Pons (tissue), 1 donor: ENCODE data around the gene TMEM225.
A peak's percentile ranks its signal among the peaks of the same experiment; 100 is the strongest.
"Not testable (repeated sequence)": the region's sequence is repeated elsewhere in the genome, so short reads cannot be mapped to it uniquely, and the experiment has no call there.

Experiments
- DNase-seq: peaks from one replicate; pipeline ENCODE4 v3.0.0-alpha.2; 2016; ENCODE audit warnings: low spot score

The TMEM225 gene

DNA sequence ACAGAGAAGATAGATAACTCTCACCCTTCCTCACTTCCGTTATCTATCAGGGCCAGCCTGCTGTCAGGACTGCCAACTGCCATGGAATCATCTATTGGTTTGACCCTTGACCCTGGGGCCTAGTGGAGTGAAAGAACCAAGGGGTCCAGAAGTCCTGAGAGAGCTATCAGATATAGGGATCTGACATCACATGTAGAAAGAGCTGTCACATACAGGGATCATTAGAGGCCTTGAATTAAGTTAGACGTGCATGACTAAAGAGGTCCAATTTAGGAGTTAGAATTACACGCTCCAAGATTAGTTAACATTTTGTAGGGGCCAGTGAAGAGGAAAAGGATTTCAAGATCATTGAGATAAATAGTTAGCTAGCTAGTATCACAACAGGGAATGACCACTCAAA, at the start of gene TMEM225:
TSS of gene TMEM225 (minus strand) at position 101 of the 400 bp plus-strand sequence. CDS start 245 bp downstream, outside the sequence.
- DNase-seq, result no peak

- DNase-seq, result no peak
Measured at GRCh38 chr11:123924027-123924426, 38.6 kb upstream of the TMEM225 start.

DNA sequence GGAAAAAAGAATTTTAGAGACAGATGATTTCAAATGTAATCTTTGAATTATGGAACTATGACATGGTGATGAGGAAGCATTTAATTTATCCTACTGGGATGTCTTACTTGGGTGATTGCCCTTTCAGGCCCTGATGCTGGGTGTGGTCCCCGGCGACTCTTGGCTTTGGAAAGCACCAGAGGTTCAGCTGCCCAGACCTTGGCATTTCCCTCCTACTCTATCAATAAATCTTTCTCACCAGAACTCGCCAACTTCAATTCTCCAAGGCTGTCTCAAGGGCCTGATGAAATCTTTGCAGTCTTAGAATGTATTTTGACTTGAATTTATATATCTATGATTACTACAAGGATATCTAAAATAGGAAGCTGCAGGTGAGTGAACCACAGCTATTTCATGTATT, 35.5 kb upstream of the TMEM225 start:
- no peak for DNase-seq

DNA sequence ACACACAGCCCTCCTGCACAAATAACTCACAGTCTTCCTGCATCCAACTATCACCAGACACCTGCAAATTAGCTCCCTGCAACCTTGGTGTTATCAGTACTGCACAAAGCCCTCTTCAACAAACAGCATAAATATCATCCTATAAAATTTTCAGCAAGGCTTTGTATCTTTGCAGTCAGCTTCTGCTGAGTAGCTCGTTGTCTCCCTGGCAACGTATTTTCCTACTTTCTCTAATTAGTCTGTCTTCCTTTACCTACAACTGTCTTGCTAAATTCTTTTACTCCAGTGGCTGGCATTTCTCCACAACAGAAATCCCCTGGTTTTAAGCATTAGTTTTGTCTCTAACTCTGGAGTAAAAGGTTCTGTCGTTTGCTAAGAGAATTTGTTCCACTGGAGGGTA, 20.4 kb upstream of the TMEM225 start:
- DNase-seq, result no peak

GRCh38 chr11:123904932-123905331, 19.5 kb upstream of the TMEM225 start:
- DNase-seq, result no peak

- DNase-seq, result no peak
Measured at GRCh38 chr11:123903932-123904331, 18.5 kb upstream of the TMEM225 start.

DNA sequence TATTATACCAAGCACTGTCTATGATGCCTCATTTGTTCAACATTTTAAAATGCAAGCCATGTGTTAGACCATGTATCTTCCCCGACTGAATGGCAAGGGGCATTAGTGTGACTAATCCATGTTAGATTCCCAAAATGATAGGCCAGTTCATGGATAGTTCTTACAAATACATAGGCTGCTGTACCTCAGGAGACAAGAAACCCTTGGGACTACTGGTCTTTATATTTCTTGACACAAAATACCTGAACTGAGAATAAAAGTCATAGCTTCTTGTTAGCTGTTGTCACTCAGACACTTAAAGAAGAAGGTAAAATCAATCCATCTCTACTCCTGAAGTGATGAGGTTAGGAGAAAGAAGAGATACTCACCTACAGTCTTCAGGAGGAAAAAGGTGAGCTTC, 16.4 kb upstream of the TMEM225 start, which contains the start of gene OR8D4:
TSS of gene OR8D4 (plus strand) at position 301 of the 400 bp plus-strand sequence. CDS start 4,265 bp downstream, outside the sequence.
- no peak for DNase-seq

GRCh38 chr11:123899792-123900191, 14.3 kb upstream of the TMEM225 start:
- no peak for DNase-seq

DNA sequence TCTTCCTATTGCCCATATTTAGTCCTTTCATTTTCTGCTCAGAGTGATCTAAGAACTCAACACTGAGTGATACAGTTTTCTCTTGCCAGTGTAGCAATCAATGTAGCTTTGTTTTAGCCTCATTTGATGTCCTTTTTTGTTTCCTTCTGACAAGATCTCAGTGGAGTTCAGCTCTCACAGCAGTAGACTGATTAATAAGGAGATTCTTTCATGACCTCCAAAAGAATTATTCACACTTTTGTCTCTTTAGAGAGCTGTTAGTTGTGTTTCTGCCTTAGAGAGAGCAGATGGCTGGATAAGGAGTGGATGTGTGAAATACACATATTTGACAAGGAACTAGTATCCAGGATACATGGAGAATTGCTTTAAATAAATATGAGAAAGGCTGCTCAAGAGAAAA, 6.6 kb upstream of the TMEM225 start:
- peak; percentile 48 for DNase-seq

GRCh38 chr11:123880912-123881311, 4.6 kb downstream of the TMEM225 start:
- DNase-seq, result no peak

- not testable (repeated sequence) for DNase-seq
Measured at GRCh38 chr11:123867795-123868194, 17.7 kb downstream of the TMEM225 start.

DNA sequence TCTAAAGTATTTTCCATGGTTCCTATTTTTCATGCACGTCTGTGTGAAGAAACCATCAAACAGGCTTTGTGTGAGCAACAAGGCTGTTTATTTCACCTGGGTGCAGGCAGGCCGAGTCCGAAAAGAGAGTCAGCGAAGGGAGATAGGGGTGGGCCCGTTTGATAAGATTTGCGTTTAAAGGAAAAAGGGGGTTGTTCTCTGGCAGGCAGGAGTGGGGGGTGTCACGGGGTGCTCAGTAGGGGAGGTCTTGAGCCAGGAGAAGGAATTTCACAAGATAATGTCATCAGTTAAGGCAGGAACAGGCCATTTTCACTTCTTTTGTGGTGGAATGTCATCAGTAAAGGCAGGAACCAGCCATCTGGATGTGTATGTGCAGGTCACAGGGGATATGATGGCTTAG, 20.2 kb downstream of the TMEM225 start:
- not testable (repeated sequence) for DNase-seq

DNA sequence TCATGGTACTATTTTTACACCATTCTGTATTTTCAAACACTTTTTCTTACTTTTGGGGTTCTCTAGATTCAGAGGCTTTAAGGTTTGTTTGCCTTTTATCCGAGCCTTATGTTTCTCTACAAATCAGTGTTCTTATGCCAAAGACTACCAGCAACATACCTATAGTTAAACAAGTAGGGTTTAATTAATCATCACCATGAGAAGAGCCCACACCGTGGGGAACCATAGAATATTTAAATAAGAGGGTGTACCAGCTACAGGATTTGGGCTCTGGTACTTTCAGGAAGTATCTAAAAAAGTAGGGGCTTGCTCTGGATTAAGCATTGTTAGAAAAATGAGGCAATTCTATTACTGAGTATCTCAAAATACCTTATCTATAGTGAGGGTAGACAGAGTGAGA, 25.7 kb downstream of the TMEM225 start:
- DNase-seq, result no peak

GRCh38 chr11:123856444-123856843, 29.0 kb downstream of the TMEM225 start:
- DNase-seq, result no peak

GRCh38 chr11:123853038-123853437, 32.4 kb downstream of the TMEM225 start:
- DNase-seq, result no peak

- DNase-seq, result no peak
Measured at GRCh38 chr11:123852321-123852720, 33.1 kb downstream of the TMEM225 start.

DNA sequence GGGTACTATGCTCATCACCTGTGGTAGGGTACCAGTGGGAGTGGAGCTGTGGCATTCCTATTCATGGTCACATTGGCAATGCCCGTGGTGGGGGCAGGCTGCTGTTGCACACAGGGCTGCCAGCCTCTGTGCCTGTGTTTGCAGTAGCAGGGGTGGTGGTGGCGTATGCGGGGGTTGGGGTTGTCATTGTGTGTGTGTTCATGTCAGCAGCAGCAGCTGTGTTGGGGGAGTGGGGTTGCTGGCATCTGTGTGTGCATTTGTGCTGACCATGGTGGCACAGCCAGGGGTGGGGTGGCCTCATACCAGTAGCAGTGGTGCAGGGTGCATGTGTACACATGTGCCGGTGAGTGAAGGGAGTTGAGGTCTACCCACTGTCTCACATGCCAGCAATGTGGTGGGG, 34.4 kb downstream of the TMEM225 start:
- DNase-seq, result no peak

- DNase-seq, result no peak
Measured at GRCh38 chr11:123841174-123841573, 44.3 kb downstream of the TMEM225 start.

- no peak for DNase-seq
Measured at GRCh38 chr11:123839131-123839530, 46.3 kb downstream of the TMEM225 start.

- no peak for DNase-seq
Measured at GRCh38 chr11:123838659-123839058, 46.8 kb downstream of the TMEM225 start.

GRCh38 chr11:123838199-123838598, 47.3 kb downstream of the TMEM225 start:
- DNase-seq, result no peak

DNA sequence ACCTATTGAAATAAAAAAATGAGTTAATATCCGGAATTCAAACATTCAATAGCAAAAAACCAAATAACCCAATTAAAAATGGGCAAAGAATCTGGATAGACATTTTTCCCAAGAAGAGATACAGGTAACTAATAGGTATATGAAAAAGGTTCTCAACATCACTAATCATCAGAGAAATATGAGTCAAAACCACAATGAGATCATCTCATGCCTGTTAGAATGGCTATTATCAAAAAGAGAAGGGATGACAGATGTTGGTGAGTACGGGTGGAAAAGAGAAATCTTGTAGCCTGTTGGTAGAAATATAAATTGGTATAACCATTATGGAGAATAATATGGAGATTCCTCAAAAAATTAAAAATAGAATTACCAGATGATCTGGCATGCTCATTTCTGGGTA, 52.4 kb downstream of the TMEM225 start:
- DNase-seq, result no peak
